Fibroblast of skin of back (primary cell): ENCODE data around the gene SKAP1.

Experiments
- DNase-seq: peaks from one replicate; pipeline ENCODE4 v3.0.0-alpha.2; 2013

The SKAP1 gene

GRCh38 chr17:48241131-48241591 lies 188.9 kb downstream of the SKAP1 start:
- DNase-seq, result peak; percentile 82

- DNase-seq, result peak; percentile 44
Measured at GRCh38 chr17:48240562-48241130, 189.4 kb downstream of the SKAP1 start.

- no peak for DNase-seq
Measured at GRCh38 chr17:48240122-48240521, 189.9 kb downstream of the SKAP1 start.

GRCh38 chr17:48239603-48239995 lies 190.4 kb downstream of the SKAP1 start:
- no peak for DNase-seq

- no peak for DNase-seq
Measured at GRCh38 chr17:48238933-48239602, 190.9 kb downstream of the SKAP1 start.

GRCh38 chr17:48237456-48237855 lies 192.6 kb downstream of the SKAP1 start:
- DNase-seq, result no peak

- DNase-seq, result peak; percentile 81
Measured at GRCh38 chr17:48236681-48237134, 193.3 kb downstream of the SKAP1 start.

- DNase-seq, result no peak
Measured at GRCh38 chr17:48234922-48235321, 195.1 kb downstream of the SKAP1 start.

- DNase-seq, result no peak
Measured at GRCh38 chr17:48231995-48232959, 197.7 kb downstream of the SKAP1 start.

- no peak for DNase-seq
Measured at GRCh38 chr17:48229936-48230335, 200.1 kb downstream of the SKAP1 start.

GRCh38 chr17:48228720-48229119 lies 201.3 kb downstream of the SKAP1 start:
- no peak for DNase-seq

GRCh38 chr17:48225725-48226567 lies 204.1 kb downstream of the SKAP1 start:
- DNase-seq, result no peak

GRCh38 chr17:48223945-48224344 lies 206.1 kb downstream of the SKAP1 start:
- DNase-seq, result no peak

- DNase-seq, result no peak
Measured at GRCh38 chr17:48219617-48220016, 210.4 kb downstream of the SKAP1 start.

GRCh38 chr17:48215583-48216139 lies 214.4 kb downstream of the SKAP1 start:
- DNase-seq, result peak; percentile 25

GRCh38 chr17:48213797-48214196 lies 216.2 kb downstream of the SKAP1 start:
- no peak for DNase-seq

- no peak for DNase-seq
Measured at GRCh38 chr17:48211787-48212186, 218.2 kb downstream of the SKAP1 start.

GRCh38 chr17:48211011-48211410 lies 219.0 kb downstream of the SKAP1 start:
- DNase-seq, result no peak

GRCh38 chr17:48209973-48210372 lies 220.0 kb downstream of the SKAP1 start:
- no peak for DNase-seq

GRCh38 chr17:48207776-48208544 lies 222.1 kb downstream of the SKAP1 start:
- no peak for DNase-seq

GRCh38 chr17:48207036-48207435 lies 223.0 kb downstream of the SKAP1 start:
- DNase-seq, result peak; percentile 35
